Measurements from ENCODE around the gene KRTAP12-3. TPM values are rescaled to one million over a fixed set of nuclear protein-coding genes. Genes with fewer than 3 reads are reported as not detected.
A peak's percentile ranks its signal among the peaks of the same experiment; 100 is the strongest.
"Not testable (repeated sequence)": the region's sequence is repeated elsewhere in the genome, so short reads cannot be mapped to it uniquely, and the experiment has no call there.

Gene KRTAP12-3, protein sequence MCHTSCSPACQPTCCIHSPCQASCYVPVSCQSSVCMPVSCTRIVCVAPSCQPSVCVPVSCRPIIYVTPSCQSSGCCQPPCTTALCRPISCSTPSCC
- not detected for total RNA-seq

DNA sequence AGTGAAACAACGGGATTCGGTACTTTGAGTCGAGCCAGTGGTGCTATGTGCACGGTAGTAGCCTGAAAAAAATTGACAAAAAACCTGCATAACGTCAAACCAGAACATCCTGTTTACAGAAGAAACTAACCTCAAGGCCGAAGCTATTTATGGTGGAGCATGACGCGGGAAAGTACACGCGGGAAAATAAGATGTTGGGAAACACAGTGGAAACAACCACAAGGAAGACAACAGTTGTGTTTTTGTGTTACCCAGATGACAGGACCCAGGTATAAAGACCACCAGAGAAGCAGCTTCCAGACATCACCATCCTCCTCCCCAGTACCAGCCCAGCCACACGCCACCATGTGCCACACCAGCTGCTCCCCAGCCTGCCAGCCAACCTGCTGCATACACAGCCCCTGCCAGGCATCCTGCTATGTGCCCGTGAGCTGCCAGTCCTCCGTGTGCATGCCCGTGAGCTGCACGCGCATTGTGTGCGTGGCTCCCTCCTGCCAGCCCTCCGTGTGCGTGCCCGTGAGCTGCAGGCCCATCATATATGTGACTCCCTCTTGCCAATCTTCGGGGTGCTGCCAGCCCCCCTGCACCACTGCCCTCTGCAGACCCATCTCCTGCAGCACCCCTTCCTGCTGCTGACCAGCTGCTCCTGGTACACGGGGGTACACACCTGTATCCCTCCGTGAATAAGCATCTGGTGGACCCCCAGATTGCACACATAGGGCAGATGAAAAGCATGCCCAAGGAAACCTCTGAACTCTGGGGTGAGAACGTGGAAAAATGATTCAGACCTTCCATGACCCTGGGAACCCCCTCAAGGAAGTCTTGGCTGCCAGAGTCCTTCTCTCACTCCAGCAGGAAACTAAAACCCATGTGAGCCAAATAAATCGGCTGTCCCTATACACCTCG, at the start of gene KRTAP12-3:
Gene KRTAP12-3, plus strand, starts transcription at position 298 of the 906 bp plus-strand sequence. Its CDS starts 48 bp downstream, at position 346.
- Mint-ChIP-seq H3K4me1 (peaks cover 64% of the 10 kb centered on the region), H3K27ac (peak within 1 kb of the TSS; percentile 93), H3K4me3 (peak within 1 kb of the TSS; percentile 40), H3K36me3 (ENCODE audit: low read depth) (peaks cover 56% of the 10 kb centered on the region), H3K9me3 (peaks cover 31% of the 10 kb centered on the region), H3K27me3 (peaks cover 8% of the 10 kb centered on the region)
- CTCF ChIA-PET: interaction anchor here (1.2 to 2.2 kb wide), 2 partner anchors 39 to 135 kb away, joined by 3 to 6 read pairs; no protein-coding TSS in a partner anchor
- peak; percentile 67 for DNase-seq
- POLR2A ChIA-PET: interaction anchor here (0.7 to 2.5 kb wide), 12 partner anchors 11 to 575 kb away, joined by 3 to 18 read pairs (median 4); partner anchors contain the start of gene KRTAP10-11

DNA sequence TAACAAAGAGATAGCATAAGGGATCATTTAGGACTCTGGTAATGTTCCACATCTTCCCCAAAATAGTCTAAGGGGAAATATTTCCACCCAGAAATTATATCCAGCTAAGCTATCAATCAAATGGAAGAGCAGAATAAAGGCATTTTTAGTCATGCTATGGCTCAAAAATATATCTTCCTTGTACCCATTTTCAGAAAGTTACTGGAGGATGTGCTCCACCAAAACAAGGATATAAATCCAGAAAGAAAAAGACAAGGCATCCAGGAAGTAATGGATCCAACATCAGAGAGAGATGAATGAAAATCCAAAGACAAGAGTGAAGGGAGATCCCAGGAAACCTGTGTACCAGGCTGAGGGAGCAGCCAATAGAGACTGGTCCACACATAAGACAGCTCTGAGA, 48.5 kb upstream of the KRTAP12-3 start:
- H3K27ac Mint-ChIP-seq: no peak overlapping the region
- H3K36me3 Mint-ChIP-seq (ENCODE audit: low read depth): peaks cover 10% of the 10 kb centered on the region
- ChIA-PET CTCF (no interaction called here), POLR2A (interaction anchor here (1.8 kb wide), 1 partner anchor 10 kb away, joined by 4 read pairs; no protein-coding TSS in a partner anchor)
- peaks cover 29% of the 10 kb centered on the region for H3K27me3 Mint-ChIP-seq
- no peak overlapping the region for H3K4me3 Mint-ChIP-seq
- no peak for DNase-seq
- H3K9me3 Mint-ChIP-seq: peaks cover 36% of the 10 kb centered on the region
- H3K4me1 Mint-ChIP-seq: no peaks in the 10 kb centered on the region

DNA sequence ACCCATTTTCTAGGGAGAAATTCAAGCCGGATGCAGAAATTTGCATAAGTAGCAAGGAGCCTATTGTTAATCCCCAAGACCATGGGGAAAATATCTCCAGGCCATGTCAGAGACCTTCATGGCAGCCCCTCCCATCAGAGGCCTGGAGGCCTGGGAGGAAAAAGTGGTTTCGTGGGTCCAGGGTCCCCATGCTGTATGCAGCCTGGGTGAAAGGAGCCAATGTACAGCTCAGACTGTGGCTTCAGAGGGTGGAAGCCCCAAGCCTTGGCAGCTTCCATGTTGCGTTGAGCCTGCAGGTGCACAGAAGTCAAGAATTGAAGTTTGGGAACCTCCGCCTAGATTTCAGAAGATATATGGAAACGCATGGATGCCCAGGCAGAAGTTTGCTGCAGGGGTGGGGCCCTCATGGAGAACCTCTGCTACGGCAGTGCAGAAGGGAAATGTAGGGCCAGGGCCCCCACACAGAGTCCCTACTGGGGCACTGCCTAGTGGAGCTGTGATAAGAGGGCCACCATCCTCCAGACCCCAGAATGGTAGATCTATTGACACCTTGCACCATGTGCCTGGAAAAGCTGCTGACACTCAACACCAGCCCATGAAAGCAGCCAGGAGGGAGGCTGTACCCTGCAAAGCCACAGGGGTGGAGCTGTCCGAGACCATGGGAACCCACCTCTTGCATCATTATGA, 47.4 kb upstream of the KRTAP12-3 start:
- peaks cover 10% of the 10 kb centered on the region for H3K36me3 Mint-ChIP-seq (ENCODE audit: low read depth)
- H3K4me1 Mint-ChIP-seq, H3K27ac Mint-ChIP-seq, H3K4me3 Mint-ChIP-seq, CTCF ChIA-PET, DNase-seq: not testable (repeated sequence)
- peaks cover 18% of the 10 kb centered on the region for H3K27me3 Mint-ChIP-seq
- POLR2A ChIA-PET: interaction anchor here (1.8 kb wide), 1 partner anchor 9 kb away, joined by 4 read pairs; no protein-coding TSS in a partner anchor
- H3K9me3 Mint-ChIP-seq: peaks cover 36% of the 10 kb centered on the region

DNA sequence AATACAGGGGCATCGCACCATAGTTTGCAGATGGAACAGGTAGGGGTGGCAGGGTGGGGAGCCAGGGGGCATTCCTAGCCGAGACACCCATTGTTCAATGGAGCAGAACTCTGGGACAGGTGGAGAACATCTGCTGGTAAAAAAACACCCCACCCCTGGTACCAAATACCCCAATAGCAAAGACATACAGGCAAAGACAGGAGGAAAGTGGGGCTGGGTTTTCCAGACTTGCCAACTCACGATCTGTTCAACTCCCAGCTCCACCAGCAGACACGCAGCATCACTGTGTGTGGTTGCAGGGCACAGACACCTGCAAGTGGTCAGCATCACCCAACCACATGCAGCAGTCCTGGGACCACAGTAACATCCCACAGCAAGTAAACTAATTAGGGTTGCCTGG, 46.2 kb upstream of the KRTAP12-3 start:
- H3K9me3 Mint-ChIP-seq: peaks cover 34% of the 10 kb centered on the region
- no peak overlapping the region for H3K27ac Mint-ChIP-seq
- peaks cover 9% of the 10 kb centered on the region for H3K27me3 Mint-ChIP-seq
- peaks cover 6% of the 10 kb centered on the region for H3K4me1 Mint-ChIP-seq
- peaks cover 10% of the 10 kb centered on the region for H3K36me3 Mint-ChIP-seq (ENCODE audit: low read depth)
- ChIA-PET CTCF (no interaction called here), POLR2A (no interaction called here)
- H3K4me3 Mint-ChIP-seq: no peak overlapping the region
- DNase-seq: no peak

DNA sequence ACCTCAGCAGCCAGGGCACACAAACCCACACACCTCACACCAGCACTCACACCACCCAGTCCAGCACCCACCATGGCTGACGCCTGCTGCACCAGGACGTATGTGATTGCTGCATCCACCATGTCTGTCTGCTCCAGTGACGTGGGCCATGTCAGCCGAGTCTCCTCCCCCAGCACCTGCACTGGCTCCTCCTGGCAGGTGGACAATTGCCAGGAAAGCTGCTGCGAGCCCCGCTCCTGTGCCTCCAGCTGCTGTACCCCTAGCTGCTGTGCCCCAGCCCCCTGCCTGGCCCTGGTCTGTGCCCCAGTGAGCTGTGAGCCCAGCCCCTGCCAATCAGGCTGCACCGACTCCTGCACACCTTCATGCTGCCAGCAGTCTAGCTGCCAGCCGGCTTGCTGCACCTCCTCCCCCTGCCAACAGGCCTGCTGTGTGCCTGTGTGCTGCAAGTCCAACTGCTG, 45.7 kb upstream of the KRTAP12-3 start, which contains the start of gene KRTAP10-8:
Gene KRTAP10-8, plus strand, starts transcription at position 51 of the 458 bp plus-strand sequence. Its CDS starts 22 bp downstream, at position 73.
- H3K27me3 Mint-ChIP-seq: peaks cover 8% of the 10 kb centered on the region
- H3K9me3 Mint-ChIP-seq: peaks cover 32% of the 10 kb centered on the region
- POLR2A ChIA-PET: no interaction called here

DNA sequence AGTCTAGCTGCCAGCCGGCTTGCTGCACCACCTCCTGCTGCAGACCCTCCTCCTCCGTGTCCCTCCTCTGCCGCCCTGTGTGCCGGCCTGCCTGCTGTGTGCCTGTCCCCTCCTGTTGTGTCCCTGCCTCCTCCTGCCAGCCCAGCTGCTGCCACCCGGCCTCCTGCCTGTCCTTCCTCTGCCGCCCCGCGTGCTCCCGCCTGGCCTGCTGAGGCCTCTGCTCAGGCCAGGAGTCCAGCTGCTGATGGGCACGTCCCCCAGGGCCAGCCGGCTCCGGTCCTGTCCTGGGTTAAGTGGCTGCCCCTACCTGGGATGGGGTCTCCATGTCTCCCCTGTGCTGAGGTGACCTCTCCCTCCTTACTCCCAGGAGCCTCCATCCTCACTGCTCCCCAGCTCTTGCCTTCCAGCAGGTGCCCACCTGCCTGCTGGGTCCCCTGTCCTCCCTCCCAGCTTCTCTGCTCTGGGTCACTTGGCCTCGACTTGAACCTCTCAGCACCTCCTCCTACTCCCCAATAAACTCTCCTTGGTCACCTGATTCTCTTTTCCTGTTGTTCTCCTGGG, 45.0 kb upstream of the KRTAP12-3 start:
- Mint-ChIP-seq H3K4me1 (peaks cover 8% of the 10 kb centered on the region), H3K36me3 (ENCODE audit: low read depth) (peaks cover 13% of the 10 kb centered on the region), H3K27ac (no peak overlapping the region), H3K9me3 (peaks cover 32% of the 10 kb centered on the region), H3K27me3 (peaks cover 8% of the 10 kb centered on the region), H3K4me3 (no peak overlapping the region)
- CTCF ChIA-PET: no interaction called here
- POLR2A ChIA-PET: no interaction called here
- DNase-seq: no peak

More for the DNA sequence above, 45.7 kb upstream of the KRTAP12-3 start, which contains the start of gene KRTAP10-8:
- Mint-ChIP-seq H3K4me1 (peaks cover 8% of the 10 kb centered on the region), H3K36me3 (ENCODE audit: low read depth) (peaks cover 10% of the 10 kb centered on the region), H3K27ac (no peak within 1 kb of the TSS), H3K4me3 (no peak within 1 kb of the TSS)
- DNase-seq: no peak
- CTCF ChIA-PET: no interaction called here

DNA sequence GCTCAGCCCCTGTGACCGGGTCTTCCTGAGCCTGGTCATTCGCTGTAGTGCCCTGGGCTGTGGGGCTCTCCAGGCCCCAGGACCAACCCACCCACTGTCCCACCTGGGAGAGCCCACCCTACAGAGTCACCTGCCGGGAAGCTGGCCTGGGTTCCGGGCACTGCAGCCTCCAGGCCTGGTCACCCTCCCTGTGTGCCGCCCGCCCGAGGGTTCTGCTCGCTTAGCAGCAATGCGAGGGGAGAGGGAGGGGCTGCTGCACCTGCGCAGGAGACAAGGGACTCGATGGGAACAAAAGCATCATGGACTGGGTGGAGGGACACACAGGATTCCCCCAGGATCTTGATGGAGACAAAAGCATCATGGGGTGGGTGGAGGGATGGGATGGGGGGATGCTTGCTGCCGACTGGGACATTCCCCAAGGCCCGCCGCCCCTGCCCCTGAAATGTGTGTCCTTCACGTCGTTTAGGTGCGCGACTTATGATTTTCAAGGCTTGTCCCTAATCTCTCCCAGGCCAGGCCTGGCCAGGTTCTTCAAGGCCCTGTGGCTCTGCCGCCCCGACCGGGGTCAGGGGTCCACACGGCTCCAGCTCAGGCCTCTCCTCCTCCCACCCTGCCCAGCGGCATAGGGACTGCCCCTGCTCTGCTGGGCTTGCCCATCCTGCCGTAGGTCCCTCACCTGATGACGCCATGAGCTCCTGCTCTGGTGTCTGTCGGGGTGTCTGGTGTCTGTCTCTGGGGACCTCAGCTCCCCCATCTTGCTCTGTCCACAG, 44.2 kb upstream of the KRTAP12-3 start:
- ChIA-PET POLR2A (no interaction called here), CTCF (no interaction called here)
- no peak for DNase-seq
- H3K4me1 Mint-ChIP-seq: peaks cover 14% of the 10 kb centered on the region
- peaks cover 8% of the 10 kb centered on the region for H3K27me3 Mint-ChIP-seq
- H3K36me3 Mint-ChIP-seq (ENCODE audit: low read depth): peaks cover 17% of the 10 kb centered on the region
- H3K4me3 Mint-ChIP-seq: no peak overlapping the region
- H3K27ac Mint-ChIP-seq: no peak overlapping the region
- H3K9me3 Mint-ChIP-seq: peaks cover 34% of the 10 kb centered on the region

DNA sequence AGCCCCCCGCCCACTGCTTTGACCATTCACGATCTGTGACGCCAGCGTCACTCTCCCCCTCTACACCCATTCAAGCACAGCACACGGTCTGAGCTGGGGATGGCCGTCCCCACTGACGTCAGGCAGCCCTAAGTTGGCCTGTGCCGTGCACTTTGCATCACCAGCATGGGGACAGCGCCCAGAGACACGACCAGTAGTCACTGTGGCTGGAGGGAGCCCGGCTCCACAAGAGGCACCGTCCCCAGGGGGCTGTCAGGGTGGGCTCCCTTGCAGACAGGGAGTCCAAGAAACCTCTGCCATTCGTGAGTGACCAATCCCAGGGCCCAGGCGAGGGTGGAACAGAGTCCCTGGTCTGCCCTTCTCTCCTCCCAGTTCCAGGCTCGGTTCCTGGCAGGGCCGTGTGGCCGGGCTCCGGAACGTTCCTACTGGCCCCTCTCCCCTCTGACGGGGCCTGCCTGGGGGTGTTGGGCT, 43.5 kb upstream of the KRTAP12-3 start:
- Mint-ChIP-seq H3K4me3 (no peak overlapping the region), H3K27me3 (peaks cover 5% of the 10 kb centered on the region), H3K27ac (no peak overlapping the region), H3K4me1 (peaks cover 20% of the 10 kb centered on the region), H3K9me3 (peaks cover 35% of the 10 kb centered on the region), H3K36me3 (ENCODE audit: low read depth) (peaks cover 21% of the 10 kb centered on the region)
- no peak for DNase-seq
- ChIA-PET CTCF (no interaction called here), POLR2A (no interaction called here)

DNA sequence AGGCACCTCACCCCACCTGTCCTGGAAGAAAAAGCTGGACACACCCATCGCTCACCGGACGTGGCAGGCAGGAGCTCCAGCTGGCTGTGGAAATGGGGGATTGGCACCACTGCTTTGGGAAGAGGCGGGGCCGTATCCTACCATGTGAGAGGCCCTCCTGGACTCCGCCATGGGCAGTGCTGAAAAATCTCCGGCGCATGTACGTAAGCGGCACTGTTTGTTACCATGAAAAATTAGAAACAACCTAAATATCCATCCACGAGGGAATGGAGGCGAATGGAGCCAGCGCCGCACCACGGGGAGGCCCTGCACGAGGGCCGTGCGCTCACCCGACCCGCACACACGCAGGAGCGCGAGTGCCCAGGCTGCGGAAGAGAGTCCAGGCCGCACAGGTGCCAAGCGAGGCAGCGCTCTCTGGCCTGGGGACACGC, 42.8 kb upstream of the KRTAP12-3 start:
- POLR2A ChIA-PET: no interaction called here
- Mint-ChIP-seq H3K36me3 (ENCODE audit: low read depth) (peaks cover 26% of the 10 kb centered on the region), H3K4me1 (peaks cover 28% of the 10 kb centered on the region), H3K27ac (no peak overlapping the region), H3K27me3 (no peaks in the 10 kb centered on the region), H3K9me3 (peaks cover 35% of the 10 kb centered on the region), H3K4me3 (no peak overlapping the region)
- DNase-seq: no peak
- CTCF ChIA-PET: interaction anchor here (0.5 to 0.6 kb wide), 2 partner anchors 102 to 344 kb away, joined by 3 to 10 read pairs; no protein-coding TSS in a partner anchor

DNA sequence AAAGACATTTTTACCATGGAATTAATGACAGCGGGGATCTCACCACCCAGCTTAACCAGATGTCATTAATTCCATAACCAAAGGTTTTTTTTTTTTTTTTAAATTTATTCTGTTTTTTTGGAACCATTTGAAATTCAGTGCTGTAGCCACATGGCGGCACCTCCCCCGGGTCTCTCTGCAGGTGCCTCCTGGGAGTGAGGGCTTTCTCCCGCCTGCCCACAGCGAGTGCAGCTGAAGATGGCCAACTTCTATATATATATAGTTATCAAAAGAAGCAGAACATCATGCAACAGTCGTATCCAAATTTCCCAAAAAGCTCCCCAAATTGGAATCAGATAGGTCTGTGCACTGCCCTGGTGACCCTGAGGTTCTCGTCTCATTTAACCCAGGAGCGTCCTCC, 42.3 kb upstream of the KRTAP12-3 start:
- Mint-ChIP-seq H3K27ac (no peak overlapping the region), H3K27me3 (no peaks in the 10 kb centered on the region), H3K36me3 (ENCODE audit: low read depth) (peaks cover 30% of the 10 kb centered on the region), H3K4me3 (no peak overlapping the region), H3K9me3 (peaks cover 34% of the 10 kb centered on the region), H3K4me1 (peaks cover 30% of the 10 kb centered on the region)
- DNase-seq: no peak
- CTCF ChIA-PET: interaction anchor here (0.5 to 0.6 kb wide), 2 partner anchors 103 to 344 kb away, joined by 3 to 10 read pairs; no protein-coding TSS in a partner anchor
- POLR2A ChIA-PET: no interaction called here

DNA sequence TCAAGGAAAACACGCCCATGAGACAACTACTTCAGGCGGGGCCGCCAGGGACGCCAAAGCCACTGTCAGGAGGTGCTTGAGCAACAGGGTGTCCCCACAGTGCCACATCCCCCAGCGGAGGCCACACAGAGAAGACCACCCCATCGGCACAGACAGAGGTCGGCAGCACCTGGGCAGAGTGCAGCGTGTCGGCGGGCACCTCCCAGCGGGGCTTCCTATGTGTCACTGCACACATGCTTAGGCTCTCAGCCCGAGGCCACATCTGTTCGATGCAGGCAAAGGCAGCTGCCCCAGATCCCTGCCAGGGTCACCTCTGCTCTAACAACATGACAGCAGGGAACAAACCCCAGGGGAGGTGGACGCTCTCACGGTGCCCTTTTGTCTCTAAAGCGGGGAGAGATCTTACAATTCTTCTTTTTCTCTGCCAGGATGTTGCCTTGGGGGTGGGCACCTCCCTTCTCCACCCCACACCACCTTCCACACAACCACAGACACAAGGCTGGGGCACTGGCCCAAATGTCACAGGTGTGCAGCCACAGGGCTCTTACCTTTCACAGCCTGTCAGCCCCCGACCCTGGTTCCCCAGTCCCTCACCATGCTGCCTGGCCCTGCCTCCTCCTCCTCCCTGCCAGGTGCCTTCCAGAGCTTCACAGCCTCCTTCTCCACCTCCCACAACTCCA, 41.7 kb upstream of the KRTAP12-3 start:
- Mint-ChIP-seq H3K27me3 (no peaks in the 10 kb centered on the region), H3K36me3 (ENCODE audit: low read depth) (peaks cover 30% of the 10 kb centered on the region), H3K4me3 (no peak overlapping the region), H3K9me3 (peaks cover 35% of the 10 kb centered on the region), H3K4me1 (peaks cover 33% of the 10 kb centered on the region), H3K27ac (no peak overlapping the region)
- ChIA-PET CTCF (no interaction called here), POLR2A (interaction anchor here (1.4 kb wide), 1 partner anchor 42 kb away, joined by 3 read pairs; the partner anchor contains the start of gene KRTAP12-3)
- DNase-seq: no peak
